HCT116 (cell line): ENCODE data around the gene LHX3. TPM values are rescaled to one million over a fixed set of nuclear protein-coding genes. Genes with fewer than 3 reads are reported as not detected.

ENCODE experiments used
- ATAC-seq: fragments of 200-7000 bp; cut with Tn5 transposase; 2 replicates; pipeline ENCODE4 v1.9.1; 2020; ENCODE audit warnings: mild to moderate bottlenecking, moderate library complexity
- BruUV-seq: library from RNA; stranded (reverse); fragments of 400-500 nt; replicated peaks from 2 replicates; lab custom pipeline; 2021; lab: Mats Ljungman, UMichigan
- CTCF ChIA-PET: fragments of 300-600 bp; sonication (Branson Sonifier 250); formaldehyde crosslinking; loops from one replicate; lab custom pipeline; 2021; ENCODE audit warnings: antibody characterized with exemption; lab: Charles Lee
- POLR2A ChIA-PET: fragments of 300-600, 350-600 bp; sonication (Branson Sonifier 250); formaldehyde crosslinking; loops from one replicate; lab custom pipeline; 2021; ENCODE audit warnings: antibody characterized with exemption; lab: Charles Lee
- RAD21 ChIA-PET, 2 experiments: fragments of 300-600 bp; sonication (Branson Sonifier 250); formaldehyde crosslinking; loops; one replicate each; lab custom pipeline; 2023; ENCODE audit warnings: low total read pairs in 2 of 2; ENCODE audit not compliant: uncharacterized antibody in 2 of 2, unreplicated experiment in 2 of 2, low non-redundant PET in 1 of 2; lab: Charles Lee
- DNase-seq: peaks from one replicate; pipeline ENCODE4 v3.0.0-alpha.2; 2010; ENCODE audit warnings: low read depth, low spot score
- H2AFZ ChIP-seq: fragments of 200-600 bp; shearing (Covaris generic), sonication (generic); 2 replicates; pipeline ENCODE4 v1.6.1; 2017; ENCODE audit warnings: low read depth, mixed run types, mixed read lengths, antibody characterized with exemption, low read length; ENCODE audit not compliant: poor library complexity, severe bottlenecking
- H3K27ac ChIP-seq: 2 replicates; pipeline ENCODE4 v1.5.1; 2012; ENCODE audit warnings: low read depth, low read length
- H3K27me3 ChIP-seq: fragments of 200-600 bp; sonication (generic); 2 replicates; pipeline ENCODE4 v1.6.1; 2016; ENCODE audit warnings: mixed run types, low read length, mixed read lengths; ENCODE audit not compliant: insufficient read depth
- H3K36me3 ChIP-seq, 2 experiments: fragments of 200-500 bp in 1 of 2; fragments of 200-600 bp in 1 of 2; sonication (Bioruptor generic) in 1 of 2; sonication (generic) in 1 of 2; 2 replicates each; pipeline versions ENCODE4 v1.5.1 to v1.6.1; 2014 to 2016; ENCODE audit warnings: low read length in 2 of 2, inconsistent platforms in 1 of 2, mixed read lengths in 1 of 2, mixed run types in 1 of 2; ENCODE audit not compliant: insufficient read depth in 2 of 2, control insufficient read depth in 1 of 2
- H3K4me1 ChIP-seq, 2 experiments: fragments of 200-600 bp in 1 of 2; sonication (generic) in 1 of 2; 2 replicates each; pipeline versions ENCODE4 v1.5.1 to v1.6.1; 2012 to 2017; ENCODE audit warnings: low read length in 2 of 2, inconsistent platforms in 1 of 2, mild to moderate bottlenecking in 1 of 2, mixed read lengths in 1 of 2, mixed run types in 1 of 2, moderate library complexity in 1 of 2; ENCODE audit not compliant: insufficient read depth in 2 of 2, control insufficient read depth in 1 of 2
- H3K4me2 ChIP-seq: fragments of 200-600 bp; sonication (generic); 2 replicates; pipeline ENCODE4 v1.6.1; 2017; ENCODE audit warnings: mixed run types, low read length, mixed read lengths
- H3K4me3 ChIP-seq, 2 experiments: fragments of 200-600 bp in 1 of 2; sonication (generic) in 1 of 2; replicated peaks in 1 of 2; 2 replicates each; pipeline ENCODE4 v1.5.1; 2011 to 2016; ENCODE audit warnings: low read length in 2 of 2, control low read depth in 1 of 2, low read depth in 1 of 2, mild to moderate bottlenecking in 1 of 2, mixed read lengths in 1 of 2, mixed run types in 1 of 2
- H3K79me2 ChIP-seq: fragments of 200-600 bp; sonication (generic); 2 replicates; pipeline ENCODE4 v1.6.1; 2017; ENCODE audit warnings: mild to moderate bottlenecking, mixed run types, low read length, moderate library complexity, mixed read lengths; ENCODE audit not compliant: insufficient read depth
- H3K9ac ChIP-seq: fragments of 200-600 bp; sonication (generic); 2 replicates; pipeline ENCODE4 v1.6.1; 2016; ENCODE audit warnings: low read length, mixed read lengths
- H3K9me2 ChIP-seq: fragments of 200-600 bp; sonication (generic), shearing (Covaris generic); 2 replicates; pipeline ENCODE4 v1.6.1; 2017; ENCODE audit warnings: mixed run types, mild to moderate bottlenecking, moderate library complexity; ENCODE audit not compliant: insufficient read depth
- H3K9me3 ChIP-seq, 2 experiments: fragments of 200-500 bp in 1 of 2; fragments of 200-600 bp in 1 of 2; sonication (Bioruptor generic) in 1 of 2; sonication (generic) in 1 of 2; 2 replicates each; pipeline ENCODE4 v1.6.1; 2014 to 2017; ENCODE audit warnings: low read length in 2 of 2, mixed read lengths in 2 of 2, inconsistent platforms in 1 of 2, low read depth in 1 of 2, mild to moderate bottlenecking in 1 of 2, mixed run types in 1 of 2, moderate library complexity in 1 of 2; ENCODE audit not compliant: control insufficient read depth in 1 of 2, insufficient read depth in 1 of 2
- H4K20me1 ChIP-seq: fragments of 200-600 bp; sonication (generic), shearing (Covaris generic); 2 replicates; pipeline ENCODE4 v1.6.1; 2017; ENCODE audit warnings: mixed run types, mild to moderate bottlenecking, moderate library complexity; ENCODE audit not compliant: insufficient read depth
- ATF3 ChIP-seq: IDR thresholded peaks from 2 replicates; pipeline ENCODE4 v1.6.1; 2012
- CBX3 ChIP-seq: IDR thresholded peaks from 2 replicates; pipeline ENCODE4 v1.6.1; 2012; ENCODE audit warnings: low read depth
- CEBPB ChIP-seq: IDR thresholded peaks from 2 replicates; pipeline ENCODE4 v1.6.1; 2012; ENCODE audit warnings: low read depth
- CTCF ChIP-seq, 3 experiments: fragments of 200-600 bp in 1 of 3; sonication (generic) in 1 of 3; IDR thresholded peaks in 2 of 3; conservative IDR thresholded peaks in 1 of 3; 2 replicates each; pipeline ENCODE4 v1.5.1; 2012 to 2017; ENCODE audit warnings: low read depth in 2 of 3, low read length in 2 of 3, antibody characterized with exemption in 1 of 3, borderline replicate concordance in 1 of 3, control low read depth in 1 of 3, mild to moderate bottlenecking in 1 of 3, mixed read lengths in 1 of 3, mixed run types in 1 of 3, moderate library complexity in 1 of 3; ENCODE audit not compliant: insufficient read depth in 1 of 3
- EGR1 ChIP-seq: IDR thresholded peaks from 2 replicates; pipeline ENCODE4 v1.6.1; 2012; ENCODE audit warnings: low read depth
- ELF1 ChIP-seq: IDR thresholded peaks from 2 replicates; pipeline ENCODE4 v1.6.1; 2012; ENCODE audit warnings: low read depth, borderline replicate concordance
- FOSL1 ChIP-seq: IDR thresholded peaks from 2 replicates; pipeline ENCODE4 v1.6.1; 2012; ENCODE audit warnings: low read depth
- MAX ChIP-seq: IDR thresholded peaks from 2 replicates; pipeline ENCODE4 v1.6.1; 2012
- POLR2A ChIP-seq: IDR thresholded peaks from 2 replicates; pipeline ENCODE4 v1.7.0; 2011; ENCODE audit warnings: borderline replicate concordance; ENCODE audit not compliant: insufficient read depth, insufficient read length; ENCODE audit errors: extremely low read depth
- POLR2AphosphoS5 ChIP-seq: IDR thresholded peaks from 2 replicates; pipeline ENCODE4 v1.6.1; 2011; ENCODE audit warnings: mild to moderate bottlenecking, low read depth, low read length, moderate library complexity
- TCF7L2 ChIP-seq: IDR thresholded peaks from 2 replicates; pipeline ENCODE4 v1.7.0; 2011; ENCODE audit warnings: borderline replicate concordance, inconsistent platforms; ENCODE audit not compliant: insufficient read depth, insufficient read length; ENCODE audit errors: extremely low read depth
- YY1 ChIP-seq: IDR thresholded peaks from 2 replicates; pipeline ENCODE4 v1.6.1; 2011; ENCODE audit warnings: low read length, low read depth, moderate library complexity, mild to moderate bottlenecking; ENCODE audit not compliant: insufficient replicate concordance; ENCODE audit errors: extremely low read depth
- ZFX ChIP-seq: fragments of 450-650 bp; IDR thresholded peaks from 2 replicates; pipeline ENCODE4 v1.6.1; 2017
- intact Hi-C: fragments of 100-400 bp; cut with micrococcal nuclease; formaldehyde crosslinking; loops from 2 replicates; pipeline ENCODE4 v1.10.0; 2022
- total RNA-seq: library from RNA; stranded (reverse); gene quantifications from one replicate; pipeline ENCODE4 v1.2.1, GENCODE V29; 2021; ENCODE audit not compliant: unreplicated experiment

LHX3 gene
- total RNA-seq, 1 experiment from 2014 or later: not detected

- peaks cover 34% of the 10 kb centered on the region for H3K79me2 ChIP-seq
- ChIA-PET RAD21 (no interaction called here), POLR2A (no interaction called here), CTCF (interaction anchor here (1.0 kb wide), 1 partner anchor 9 kb away, joined by 3 read pairs; no protein-coding TSS in a partner anchor)
- no peak for ATAC-seq
- H3K27ac ChIP-seq: no peak overlapping the region
- TF ChIP-seq ATF3: no peak
- TF ChIP-seq POLR2AphosphoS5: no peak
- TF ChIP-seq CBX3: no peak
- no peak for TF ChIP-seq CEBPB
- H4K20me1 ChIP-seq: peaks cover 7% of the 10 kb centered on the region; the same call in 1 of the 2 replicates
- intact Hi-C loops: no loop called here
- DNase-seq: no peak
- H3K4me2 ChIP-seq: no peak overlapping the region
- H3K27me3 ChIP-seq: no peaks in the 10 kb centered on the region
- no peaks in the 10 kb centered on the region for H3K9me2 ChIP-seq
- peaks cover 0 to 9% of the 10 kb centered on the region in 2 experiments; a peak in 1 of 4 replicates for H3K36me3 ChIP-seq
- no peaks in the 10 kb centered on the region for H3K9me3 ChIP-seq
- H3K9ac ChIP-seq: no peak overlapping the region
- H3K4me1 ChIP-seq: peaks cover 16 to 24% of the 10 kb centered on the region in 2 experiments
- no peak overlapping the region for H2AFZ ChIP-seq
- H3K4me3 ChIP-seq: no peak overlapping the region
- no TSS peak for BruUV-seq
These were observed 42.1 kb upstream of the LHX3 start for GRCh38 chr9:136246849-136247550.

GRCh38 chr9:136245219-136246150 is 40.6 kb upstream of the LHX3 start, which contains the start of gene QSOX2:
Gene QSOX2, minus strand, starts transcription at chr9:136245812. Its CDS starts 9 bp downstream, at chr9:136245803.
- peak; percentile 81 for ATAC-seq
- ChIA-PET CTCF (interaction anchor here (1.0 kb wide), 1 partner anchor 11 kb away, joined by 3 read pairs; no protein-coding TSS in a partner anchor), POLR2A (interaction anchor here (0.5 kb wide), 1 partner anchor 905 kb away, joined by 3 read pairs; no protein-coding TSS in a partner anchor), RAD21 (no interaction called here)
- peaks cover 49% of the 10 kb centered on the region for H3K79me2 ChIP-seq
- no peaks in the 10 kb centered on the region for H3K27me3 ChIP-seq
- peak within 1 kb of the TSS; percentile 69 to 81 for H3K4me3 ChIP-seq
- BruUV-seq: no TSS peak
- H2AFZ ChIP-seq: peak within 1 kb of the TSS; percentile 98
- H4K20me1 ChIP-seq: peaks cover 7% of the 10 kb centered on the region; the same call in 1 of the 2 replicates
- H3K36me3 ChIP-seq: peaks cover 0 to 13% of the 10 kb centered on the region in 2 experiments; a peak in 1 of 4 replicates
- H3K4me2 ChIP-seq: peak within 1 kb of the TSS; percentile 82
- TF ChIP-seq CEBPB: no peak
- no peak for TF ChIP-seq FOSL1
- no peak for TF ChIP-seq TCF7L2
- peak; percentile 82 for TF ChIP-seq EGR1
- no peak for TF ChIP-seq ATF3
- peak; percentile 62; the same call in 1 of the 2 replicates for TF ChIP-seq ZFX
- no peak for TF ChIP-seq CTCF (IDR thresholded peaks at IDR 0.05 in 2 of 3, conservative IDR thresholded peaks at IDR 0.05 in 1 of 3; ENCODE audit: borderline replicate concordance in 1 of 3, insufficient read depth in 1 of 3, low read depth in 2 of 3, low read length in 2 of 3)
- TF ChIP-seq POLR2A: no peak
- peak; percentile 68; the same call in 1 of the 2 replicates for TF ChIP-seq MAX
- TF ChIP-seq POLR2AphosphoS5: peak; percentile 64
- peak; percentile 91 for TF ChIP-seq YY1
- no peak for TF ChIP-seq ELF1
- peaks cover 16 to 24% of the 10 kb centered on the region in 2 experiments for H3K4me1 ChIP-seq
- H3K27ac ChIP-seq: peak within 1 kb of the TSS; percentile 76
- DNase-seq: peak; percentile 54
- H3K9ac ChIP-seq: peak within 1 kb of the TSS; percentile 81
- no peaks in the 10 kb centered on the region for H3K9me2 ChIP-seq
- no peaks in the 10 kb centered on the region for H3K9me3 ChIP-seq
- intact Hi-C loops: no loop called here
